ENCODE results near the gene DECR2.

Gene DECR2

DNA sequence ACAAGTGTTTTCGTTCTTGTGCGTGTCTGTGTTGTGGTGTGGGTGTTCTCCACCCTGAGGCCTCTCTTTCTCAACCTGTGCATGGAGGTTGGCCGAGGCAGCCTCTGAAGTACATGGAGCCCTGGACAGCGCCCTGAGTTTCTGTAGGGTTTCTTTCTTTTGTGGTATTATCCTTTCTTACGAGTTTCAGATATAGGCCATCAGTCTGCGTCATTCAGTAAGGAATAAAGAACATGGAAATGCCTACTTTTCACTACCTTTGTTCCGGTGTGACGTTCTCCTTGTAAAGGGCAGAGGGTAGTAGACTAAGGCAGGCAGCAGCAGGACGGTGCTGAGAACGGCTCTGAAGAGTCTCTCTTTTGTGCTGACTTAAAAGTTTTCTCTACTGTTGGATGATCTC is 42.3 kb downstream of the DECR2 start:
- no peak for DNase-seq (ENCODE audit: low read depth in 3 of 3)

DNA sequence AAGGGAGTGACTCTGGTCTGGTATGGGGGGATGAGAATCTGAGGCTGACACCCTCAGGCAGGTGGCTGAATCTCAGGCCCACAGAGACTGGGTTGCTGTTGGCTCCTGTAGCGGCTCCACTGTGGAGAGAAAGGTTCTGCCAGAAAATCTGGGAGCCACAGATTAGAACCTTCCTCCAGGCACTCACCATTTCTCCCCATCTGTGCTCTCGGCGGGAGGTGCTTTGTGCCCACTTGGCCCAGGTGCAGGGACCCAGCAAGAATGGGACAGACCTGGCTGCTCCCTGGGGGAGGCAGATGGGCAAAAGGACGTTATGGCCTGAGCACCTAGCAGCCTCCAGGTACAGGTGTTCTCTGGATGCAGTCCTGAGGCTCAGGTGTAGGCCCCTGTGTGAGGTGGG is 43.9 kb downstream of the DECR2 start:
- DNase-seq (ENCODE audit: low read depth in 3 of 3) = no peak

DNA sequence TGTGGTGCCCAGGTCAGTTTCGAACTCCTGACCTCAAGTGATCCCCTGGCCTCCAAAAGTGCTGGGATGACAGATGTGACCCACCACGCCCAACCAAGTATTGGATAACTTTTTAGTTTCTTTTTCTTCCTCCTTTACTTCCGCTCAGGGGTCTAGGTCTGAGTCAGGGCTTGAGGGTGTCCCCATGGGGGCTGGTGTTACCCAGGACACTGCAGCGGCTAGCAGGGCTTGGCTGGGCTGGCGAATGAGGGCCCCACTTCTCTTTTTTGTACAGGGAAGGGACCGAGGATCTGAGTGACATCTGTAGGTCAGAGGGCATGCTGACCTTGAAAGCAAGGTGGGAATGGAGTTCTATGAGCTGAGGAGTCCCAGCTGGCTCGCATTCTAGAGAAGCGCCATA is 48.7 kb downstream of the DECR2 start:
- no peak for DNase-seq (ENCODE audit: low read depth in 3 of 3)

DNA sequence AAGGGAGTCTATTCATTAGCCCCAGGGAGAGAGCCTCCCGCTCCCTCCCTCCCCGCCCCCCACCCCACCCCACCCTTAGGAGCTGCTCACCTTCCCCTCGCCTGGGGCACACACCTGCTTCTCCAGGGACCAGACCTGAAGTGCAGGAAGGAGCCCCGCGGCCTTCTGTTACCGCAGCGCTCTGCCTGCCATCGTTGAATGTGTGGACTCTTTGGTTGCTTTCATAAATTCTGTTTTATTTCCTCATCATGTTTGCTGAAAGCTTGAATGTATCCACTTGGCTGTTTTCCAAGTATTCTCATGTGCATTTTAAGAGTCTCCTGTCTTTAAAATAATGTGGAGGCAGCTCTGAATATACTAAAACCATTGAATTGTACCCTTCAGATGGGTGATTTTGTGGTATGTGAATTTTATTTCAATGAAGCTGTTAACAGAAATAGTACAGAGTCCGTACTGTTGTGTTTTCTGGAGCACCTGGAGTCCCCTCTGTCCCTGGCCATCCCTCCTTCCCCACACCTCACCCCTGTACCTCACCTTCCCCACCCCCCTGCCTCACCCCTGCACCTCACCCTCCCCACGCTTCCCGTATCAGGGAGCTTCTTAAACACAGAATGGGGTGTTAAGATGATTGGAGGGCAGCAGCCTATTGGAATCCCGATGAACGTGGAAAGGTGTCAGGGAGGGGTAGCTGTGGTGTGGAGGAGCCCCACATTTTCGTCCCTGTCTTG is 49.3 kb downstream of the DECR2 start:
- no peak for DNase-seq (ENCODE audit: low read depth in 3 of 3)

DNA sequence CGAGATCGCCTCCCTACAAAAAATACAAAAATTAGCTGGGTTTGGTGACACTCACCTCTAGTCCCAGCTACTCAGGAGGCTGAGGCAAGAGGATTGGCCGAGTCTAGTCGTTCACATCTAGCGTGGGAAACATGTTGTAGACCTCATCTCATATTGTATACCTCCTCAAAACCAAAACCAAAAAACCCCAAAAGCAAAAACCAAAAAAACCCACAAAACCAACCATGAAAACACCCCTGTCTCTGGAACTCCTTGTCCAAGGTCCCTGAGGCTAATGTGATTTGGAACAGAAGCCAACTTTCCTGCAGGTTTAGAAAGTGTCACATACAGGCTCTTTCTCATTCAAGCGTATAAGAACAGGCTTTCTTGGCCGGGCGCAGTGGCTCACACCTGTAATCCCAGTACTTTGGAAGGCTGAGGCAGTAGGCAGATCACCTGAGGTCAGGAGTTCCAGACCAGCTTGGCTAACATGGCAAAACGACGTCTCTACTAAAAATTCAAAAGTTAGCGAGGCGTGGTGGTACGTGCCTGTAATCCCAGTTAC is 52.8 kb downstream of the DECR2 start:
- DNase-seq (ENCODE audit: low read depth in 3 of 3) = no peak

DNA sequence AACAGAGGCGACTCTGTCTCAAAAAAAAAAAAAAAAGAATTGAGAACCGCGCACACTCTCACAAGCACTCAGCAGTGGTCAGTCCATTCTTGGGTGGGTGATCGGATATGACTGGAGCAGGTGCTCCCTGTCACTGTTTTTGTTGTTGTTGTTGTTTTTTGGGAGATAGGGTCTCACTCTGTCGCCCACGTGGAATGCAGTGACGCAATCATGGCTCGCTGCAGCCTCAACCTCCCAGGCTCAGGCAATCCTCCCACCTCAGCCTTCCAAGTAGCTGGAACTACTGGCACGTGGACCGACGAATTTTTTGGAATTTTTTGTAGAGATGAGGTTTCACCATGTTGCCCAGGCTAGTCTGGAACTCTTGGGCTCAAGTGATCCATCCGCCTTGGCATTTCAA is 53.8 kb downstream of the DECR2 start:
- no peak for DNase-seq (ENCODE audit: low read depth in 3 of 3)

DNA sequence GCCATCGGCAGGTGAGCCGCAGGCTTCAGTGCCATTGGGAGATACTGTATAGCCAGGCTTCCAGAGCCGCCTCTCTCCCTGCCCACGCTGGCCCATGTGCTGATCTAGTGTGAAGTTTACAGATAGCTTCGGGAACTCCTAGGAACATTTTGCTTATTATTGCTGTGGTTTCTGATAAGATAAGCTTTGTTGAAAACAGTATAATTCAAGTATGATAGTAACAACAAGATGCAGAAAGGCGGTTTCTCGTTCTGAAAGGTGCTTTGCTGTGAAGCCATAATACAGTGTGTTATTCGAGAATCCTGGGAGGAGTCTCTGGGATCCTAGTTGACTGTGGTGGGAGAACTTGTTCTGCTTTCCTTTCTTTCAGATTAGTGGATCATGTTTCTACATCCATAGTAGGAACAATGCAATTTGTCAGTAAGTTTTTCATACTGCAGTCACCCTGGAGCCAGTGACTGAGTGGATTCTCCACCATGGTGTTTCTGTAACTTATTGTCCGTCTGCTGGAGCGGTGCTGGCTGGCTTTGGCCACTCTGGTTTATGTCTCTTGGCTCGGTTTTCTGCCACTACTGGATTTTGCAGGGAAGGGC is 55.3 kb downstream of the DECR2 start:
- DNase-seq (ENCODE audit: low read depth in 3 of 3) = no peak

DNA sequence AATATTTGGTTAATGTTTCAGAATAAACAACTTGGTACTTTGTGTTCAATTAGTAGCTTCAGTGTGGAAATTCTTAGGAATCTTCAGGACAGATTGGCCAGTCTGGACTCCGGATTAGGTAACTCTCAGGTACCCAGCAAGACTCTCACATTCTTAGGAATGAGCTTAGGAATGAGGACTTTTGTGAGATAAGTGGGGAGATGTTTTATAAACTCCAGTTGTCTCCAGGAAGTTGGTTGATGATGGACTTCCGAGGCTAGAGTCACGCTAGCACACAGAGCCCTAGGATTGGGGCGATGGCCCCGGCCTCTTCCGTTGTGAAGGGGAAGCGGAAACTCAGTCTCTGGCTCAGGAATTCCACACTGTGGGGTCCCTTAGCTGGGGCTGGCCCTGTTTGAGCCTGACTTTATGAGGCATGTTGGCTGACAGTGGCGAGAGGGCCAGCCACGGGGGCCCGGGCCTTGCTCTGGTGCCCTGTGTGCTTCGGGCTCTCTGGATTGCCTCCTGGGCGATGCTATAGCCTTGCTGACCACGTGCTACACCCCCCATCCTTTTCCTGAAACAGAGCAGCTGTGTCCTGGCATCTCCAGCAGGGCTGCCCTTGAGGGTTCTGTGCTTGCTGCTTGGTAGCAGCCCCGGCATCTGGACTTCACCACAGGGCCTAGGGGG is 56.2 kb downstream of the DECR2 start:
- no peak for DNase-seq (ENCODE audit: low read depth in 3 of 3)

DNA sequence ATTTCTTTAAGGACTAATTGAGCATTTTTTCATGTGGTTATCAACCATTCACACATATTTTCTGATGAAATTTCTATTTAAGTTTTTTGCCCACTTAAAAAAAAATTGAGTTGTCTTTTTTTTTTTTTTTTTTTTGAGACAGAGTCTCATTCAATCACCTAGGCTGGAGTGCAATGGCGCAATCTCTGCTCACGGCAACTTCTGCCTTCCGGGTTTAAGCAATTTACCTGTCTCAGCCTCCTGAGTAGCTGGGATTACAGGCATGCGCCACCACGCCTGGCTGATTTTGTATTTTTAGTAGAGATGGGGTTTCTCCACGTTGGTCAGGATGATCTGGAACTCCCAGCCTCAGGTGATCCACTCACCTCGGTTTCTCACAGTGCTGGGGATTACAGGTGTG is 58.1 kb downstream of the DECR2 start:
- DNase-seq (ENCODE audit: low read depth in 3 of 3) = no peak

DNA sequence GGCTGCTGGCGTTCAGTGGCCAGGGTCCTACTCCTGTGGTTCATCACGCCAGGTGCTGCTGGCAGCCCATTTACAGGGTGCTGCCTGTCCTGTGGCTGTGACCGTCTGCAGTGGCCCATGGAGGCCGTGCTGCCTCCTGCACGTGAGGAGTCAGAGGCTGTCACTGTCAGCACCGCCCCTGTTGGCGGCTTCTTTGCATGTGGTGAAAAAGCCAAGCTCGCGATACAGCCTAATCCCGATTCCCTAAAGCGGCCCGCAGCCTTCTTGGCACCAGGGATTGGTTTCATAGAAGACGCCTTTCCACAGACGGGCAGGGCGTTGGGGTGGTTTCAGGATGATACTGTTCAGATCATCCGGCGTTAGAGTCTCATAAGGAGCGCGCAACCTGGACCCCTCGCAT is 59.1 kb downstream of the DECR2 start:
- DNase-seq (ENCODE audit: low read depth in 3 of 3) = no peak

Measured in stimulated activated CD4-positive, alpha-beta T cell treated with anti-CD3 and anti-CD28 coated beads, TNF-alpha, amount 100 ng/mL, for 24 hours (primary cell).